Amniotic stem cell (primary cell): ENCODE results near the gene SCYL1.
A peak's percentile ranks its signal among the peaks of the same experiment; 100 is the strongest.

Source experiments
- DNase-seq: peaks from one replicate; lab custom pipeline; 2025; lab: John Stamatoyannopoulos, UW

Gene SCYL1

GRCh38 chr11:65537296-65537597, 12.4 kb downstream of the SCYL1 start:
- DNase-seq = no peak

DNA sequence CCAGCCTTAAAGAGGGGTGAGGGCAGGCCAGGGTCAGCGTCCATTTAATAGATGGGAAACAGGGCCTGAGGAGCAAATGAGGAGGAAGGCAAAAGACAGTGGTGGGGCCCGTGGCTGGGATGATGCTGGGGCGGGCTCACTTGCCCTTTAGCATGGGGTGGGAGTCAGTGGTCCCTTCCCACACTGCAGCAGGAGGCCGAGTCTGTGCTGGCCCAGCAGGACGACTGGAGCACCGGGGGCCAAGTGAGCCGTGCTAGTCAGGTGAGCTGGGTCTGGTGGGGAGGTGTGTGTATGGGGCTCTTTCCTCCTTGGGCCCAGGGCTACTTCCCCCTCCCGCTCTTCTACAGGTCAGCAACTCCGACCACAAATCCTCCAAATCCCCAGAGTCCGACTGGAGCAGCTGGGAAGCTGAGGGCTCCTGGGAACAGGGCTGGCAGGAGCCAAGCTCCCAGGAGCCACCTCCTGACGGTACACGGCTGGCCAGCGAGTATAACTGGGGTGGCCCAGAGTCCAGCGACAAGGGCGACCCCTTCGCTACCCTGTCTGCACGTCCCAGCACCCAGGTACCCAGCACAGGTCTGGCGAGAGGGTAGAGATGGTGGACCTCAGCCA, 12.8 kb downstream of the SCYL1 start:
- no peak for DNase-seq

- DNase-seq = no peak
Observed at GRCh38 chr11:65538232-65538914, 13.5 kb downstream of the SCYL1 start.

- no peak for DNase-seq
Observed at GRCh38 chr11:65538915-65539743, 14.2 kb downstream of the SCYL1 start.

DNA sequence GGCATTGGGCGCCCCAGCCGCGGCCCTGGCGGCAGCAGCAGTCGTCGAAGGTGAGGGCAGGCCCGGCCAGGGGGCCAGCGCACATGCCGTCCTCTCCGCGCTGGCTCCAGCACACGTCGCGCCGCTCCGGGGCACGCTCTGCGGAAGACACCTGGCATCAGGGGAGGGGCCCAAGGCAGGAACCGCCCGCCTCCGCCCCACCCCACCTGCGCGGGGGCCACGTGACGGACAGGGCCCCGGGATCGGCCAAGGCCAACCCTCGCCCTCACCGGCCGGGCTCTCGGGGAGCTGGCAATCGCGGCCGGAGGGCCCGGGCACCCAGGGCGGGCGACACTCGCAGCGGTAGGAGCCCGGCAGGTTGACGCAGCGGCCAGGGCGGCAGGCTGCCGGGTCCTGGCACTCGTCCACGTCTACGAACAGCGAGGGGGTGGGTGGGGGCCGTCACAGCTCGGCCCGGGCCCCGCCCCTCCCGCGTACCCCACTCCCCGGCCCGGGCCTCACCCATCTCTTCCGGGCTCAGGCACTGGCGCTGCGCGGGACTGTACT, 14.9 kb downstream of the SCYL1 start:
- DNase-seq = no peak

GRCh38 chr11:65540290-65541092, 15.6 kb downstream of the SCYL1 start:
- peak; percentile 78 for DNase-seq

GRCh38 chr11:65541093-65541982, 16.5 kb downstream of the SCYL1 start:
- DNase-seq = no peak

GRCh38 chr11:65542738-65543390, 18.0 kb downstream of the SCYL1 start:
- DNase-seq = no peak

DNA sequence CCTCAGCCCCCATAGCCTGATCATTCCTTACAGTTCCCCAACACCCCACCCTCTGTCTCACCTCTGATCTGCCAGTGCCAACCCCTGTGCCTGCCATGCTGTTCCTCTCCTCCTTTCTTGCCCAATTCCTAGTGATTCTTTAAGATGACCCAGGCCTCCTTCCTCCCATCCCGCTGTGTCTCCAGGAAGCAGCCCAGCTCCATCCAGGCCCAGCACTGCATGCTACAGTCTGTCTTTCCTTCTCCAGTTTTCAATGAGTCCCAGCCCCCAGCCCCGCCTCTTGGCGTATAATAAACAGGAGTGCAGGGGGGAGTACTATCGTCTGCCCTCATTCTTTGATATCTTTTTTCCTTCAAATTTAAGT, 21.0 kb downstream of the SCYL1 start:
- no peak for DNase-seq

GRCh38 chr11:65546217-65546958, 21.5 kb downstream of the SCYL1 start:
- DNase-seq = no peak

- DNase-seq = no peak
Observed at GRCh38 chr11:65547446-65548125, 22.7 kb downstream of the SCYL1 start.

DNA sequence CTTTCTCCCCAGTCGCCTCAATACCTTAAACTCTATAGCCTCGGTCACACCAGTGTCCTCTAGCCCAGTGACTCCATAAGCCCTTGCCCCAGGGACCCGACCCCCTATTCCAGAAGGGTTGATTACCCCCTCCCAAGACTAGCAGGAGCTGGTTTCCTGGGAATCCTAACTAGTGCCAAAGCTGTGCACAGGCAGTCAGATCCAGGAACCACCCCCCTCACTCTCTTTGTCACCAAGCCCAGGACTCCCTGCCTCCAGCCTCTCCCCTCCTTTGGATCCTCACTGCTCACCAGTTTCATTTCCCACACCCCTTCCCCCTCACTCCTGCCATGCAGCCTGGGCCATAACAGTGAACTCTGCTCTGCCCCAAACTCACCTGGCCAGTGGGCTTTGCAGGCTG, 23.5 kb downstream of the SCYL1 start:
- no peak for DNase-seq

- no peak for DNase-seq
Observed at GRCh38 chr11:65549096-65549495, 24.2 kb downstream of the SCYL1 start.

- DNase-seq = no peak
Observed at GRCh38 chr11:65551572-65552387, 26.9 kb downstream of the SCYL1 start.

- no peak for DNase-seq
Observed at GRCh38 chr11:65552388-65552951, 27.6 kb downstream of the SCYL1 start.

DNA sequence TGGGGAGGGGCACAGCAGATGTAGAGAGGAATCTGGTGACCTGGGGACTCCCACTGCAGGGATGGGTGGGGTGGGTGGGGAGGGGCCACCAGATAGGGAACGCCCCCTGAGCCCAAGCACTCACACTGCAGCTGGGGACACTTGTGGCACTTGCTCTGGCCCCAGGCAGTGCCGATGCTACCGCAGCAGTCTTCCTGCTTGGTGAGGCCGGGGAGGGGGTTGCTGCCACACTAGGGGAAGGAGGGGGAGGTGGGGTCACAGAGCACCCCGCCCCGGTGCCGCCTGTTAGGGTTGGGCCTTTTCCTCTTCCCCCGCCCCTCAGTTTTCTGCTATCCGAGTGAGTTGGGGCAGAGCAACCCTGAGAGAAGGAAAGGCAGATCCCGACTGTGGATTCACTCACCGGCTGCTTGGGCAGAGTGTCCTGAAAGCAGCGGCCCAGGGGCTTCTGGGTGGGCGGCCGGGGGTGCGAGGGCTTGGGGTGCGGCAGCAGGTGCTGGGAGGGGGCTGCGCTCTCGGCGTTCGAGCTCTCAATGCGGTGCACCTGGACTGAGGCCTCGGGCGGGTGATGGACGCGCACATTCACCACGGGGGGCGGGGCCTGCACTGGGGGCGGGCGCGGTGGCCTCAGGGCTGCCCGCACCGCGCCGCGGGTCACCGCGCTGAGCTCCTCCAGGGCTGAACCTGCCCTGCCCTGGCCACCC, 28.6 kb downstream of the SCYL1 start:
- no peak for DNase-seq

- DNase-seq = no peak
Observed at GRCh38 chr11:65554057-65554818, 29.4 kb downstream of the SCYL1 start.
